ENCODE data around the gene KRT12. TPM values are rescaled to one million over a fixed set of nuclear protein-coding genes. Genes with fewer than 3 reads are reported as not detected.

The KRT12 gene
- total RNA-seq, 2 experiments from 2014 or later, result not detected

DNA sequence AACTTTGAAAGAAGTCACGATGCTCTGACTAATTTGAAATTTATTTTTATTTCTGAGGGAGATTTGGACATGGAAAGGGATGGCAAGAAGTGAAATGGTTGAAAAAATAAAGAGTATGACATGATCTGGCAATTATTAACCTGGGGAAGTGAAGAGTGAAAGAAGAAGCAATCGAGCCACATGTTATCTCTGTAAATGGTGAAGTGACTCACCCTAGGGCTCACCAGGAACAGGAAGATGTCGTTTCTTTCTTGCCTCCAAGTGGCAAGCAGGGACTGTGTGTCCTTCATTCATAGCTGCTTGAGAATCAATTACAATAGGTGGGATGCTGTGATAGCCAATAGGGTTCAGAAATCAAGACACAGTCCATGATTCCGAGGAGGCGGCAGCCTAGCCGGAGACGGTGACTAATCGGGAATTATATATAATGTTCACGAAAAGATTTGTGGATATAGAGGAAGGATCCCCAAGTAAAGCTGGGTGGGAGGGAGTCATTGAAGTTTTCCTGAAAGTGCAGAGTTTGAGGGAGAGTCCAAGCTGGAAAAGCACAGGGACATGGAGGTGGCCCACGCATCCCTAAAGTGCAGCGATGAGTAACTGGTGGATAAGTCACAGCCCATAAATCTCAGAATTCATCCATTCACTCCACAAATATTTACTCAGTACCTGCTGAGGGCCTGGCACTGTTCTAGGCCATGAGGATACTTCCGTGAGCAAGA, 36.3 kb upstream of the KRT12 start:
- Mint-ChIP-seq H3K27ac (no peak overlapping the region), H3K4me1 (peaks cover 17% of the 10 kb centered on the region), H3K36me3 (ENCODE audit: low read depth) (no peaks in the 10 kb centered on the region), H3K27me3 (peaks cover 34% of the 10 kb centered on the region), H3K4me3 (no peak overlapping the region), H3K9me3 (ENCODE audit: low read depth) (no peaks in the 10 kb centered on the region)
- CTCF ChIA-PET, result interaction anchor here (0.7 kb wide), 1 partner anchor 646 kb away, joined by 3 read pairs; no protein-coding TSS in a partner anchor
- DNase-seq (no peak), ATAC-seq (peak; percentile 61)
- POLR2A ChIA-PET, result no interaction called here
- intact Hi-C loops (cut with DNase I, micrococcal nuclease), result loop anchor here in 1 of 2 experiments (10.0 kb wide), 1 partner anchor 98 kb away; no protein-coding TSS in a partner anchor

DNA sequence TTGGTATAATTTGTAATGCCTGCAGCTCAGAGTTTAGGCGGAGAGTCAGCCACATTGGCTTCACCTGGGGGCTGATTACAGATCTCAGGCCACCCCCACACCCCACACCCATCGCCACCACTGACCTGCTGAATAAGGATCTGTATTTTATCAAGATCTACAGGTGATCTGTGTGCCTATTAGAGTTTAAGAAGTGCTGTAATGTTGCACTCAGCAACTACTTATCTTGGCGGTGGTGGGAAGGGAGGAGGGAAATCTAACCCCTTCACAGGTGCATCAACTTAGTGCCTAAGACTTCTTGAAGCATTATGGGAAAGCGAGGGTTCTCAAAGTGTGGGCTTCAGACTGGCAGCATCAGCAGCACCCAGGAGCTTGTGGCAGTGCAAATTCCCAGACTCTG, 35.5 kb upstream of the KRT12 start:
- H3K27ac Mint-ChIP-seq, result no peak overlapping the region
- DNase-seq, result no peak
- H3K9me3 Mint-ChIP-seq (ENCODE audit: low read depth), result no peaks in the 10 kb centered on the region
- ATAC-seq, result no peak
- ChIA-PET CTCF (interaction anchor here (0.7 to 0.8 kb wide), 2 partner anchors 13 to 527 kb away, joined by 3 read pairs; no protein-coding TSS in a partner anchor), POLR2A (no interaction called here)
- peaks cover 32% of the 10 kb centered on the region for H3K27me3 Mint-ChIP-seq
- H3K36me3 Mint-ChIP-seq (ENCODE audit: low read depth), result no peaks in the 10 kb centered on the region
- peaks cover 17% of the 10 kb centered on the region for H3K4me1 Mint-ChIP-seq
- no peak overlapping the region for H3K4me3 Mint-ChIP-seq
- intact Hi-C loops (cut with DNase I, micrococcal nuclease), result loop anchor here in 1 of 2 experiments (10.0 kb wide), 1 partner anchor 98 kb away; no protein-coding TSS in a partner anchor

DNA sequence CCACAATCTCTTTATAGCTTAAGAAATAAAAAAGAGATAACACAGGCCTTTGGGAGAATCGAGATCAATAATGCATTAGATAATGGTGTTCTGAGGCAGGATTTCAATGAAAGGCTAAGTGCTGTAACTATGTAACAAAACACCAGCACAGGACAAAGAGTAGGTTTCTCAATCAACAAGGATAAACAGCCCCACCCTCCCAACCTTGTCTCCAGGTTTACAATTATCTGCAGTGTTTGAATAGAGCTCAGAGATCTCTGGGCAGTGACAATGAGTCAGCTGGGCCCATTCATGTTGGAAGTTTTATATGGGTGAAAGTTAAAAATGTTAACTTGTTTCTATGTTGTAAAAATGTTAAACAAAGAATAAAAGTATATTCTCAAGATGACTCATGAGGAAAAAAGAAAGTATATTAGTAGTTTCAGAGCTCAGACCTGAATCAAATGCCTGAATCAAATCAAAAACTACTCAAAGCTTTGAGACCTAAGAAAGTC, 35.0 kb upstream of the KRT12 start:
- Mint-ChIP-seq H3K27ac (no peak overlapping the region), H3K4me3 (no peak overlapping the region), H3K9me3 (ENCODE audit: low read depth) (no peaks in the 10 kb centered on the region), H3K36me3 (ENCODE audit: low read depth) (no peaks in the 10 kb centered on the region), H3K27me3 (peaks cover 30% of the 10 kb centered on the region), H3K4me1 (peaks cover 17% of the 10 kb centered on the region)
- DNase-seq (peak; percentile 11), ATAC-seq (peak; percentile 53)
- intact Hi-C loops (cut with DNase I, micrococcal nuclease), result loop anchor here in 1 of 2 experiments (10.0 kb wide), 1 partner anchor 97 kb away; no protein-coding TSS in a partner anchor
- POLR2A ChIA-PET, result no interaction called here
- CTCF ChIA-PET, result interaction anchor here (0.7 to 1.5 kb wide), 4 partner anchors 13 to 761 kb away, joined by 3 to 5 read pairs (median 3); no protein-coding TSS in a partner anchor

DNA sequence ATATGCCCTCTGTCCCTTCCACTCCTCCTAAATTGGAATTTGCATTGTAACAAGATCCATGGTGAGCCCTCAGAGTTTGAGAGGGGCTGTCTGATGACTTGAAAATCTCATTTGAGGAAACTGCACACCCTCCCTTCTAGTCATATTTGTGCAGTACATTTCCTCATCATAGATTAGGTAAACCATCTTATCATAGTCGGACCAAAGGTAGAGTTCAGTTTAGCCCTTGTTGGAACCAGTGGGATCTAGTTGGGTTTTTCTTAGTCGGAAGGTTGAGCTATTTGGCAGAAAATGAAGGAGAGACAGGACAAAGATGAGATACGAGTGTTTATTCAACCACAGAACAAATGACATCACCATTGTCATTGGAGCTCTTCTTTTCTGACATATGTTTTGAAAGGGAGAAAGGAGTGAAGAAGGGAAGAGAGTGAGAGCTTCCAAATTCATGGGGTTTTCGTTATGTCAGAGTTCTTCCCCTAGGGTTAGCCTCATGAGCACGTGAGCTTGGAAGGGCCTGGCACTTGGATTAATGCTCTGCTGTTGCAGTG, 33.9 kb upstream of the KRT12 start:
- no peak overlapping the region for H3K4me3 Mint-ChIP-seq
- intact Hi-C loops (cut with DNase I, micrococcal nuclease), result loop anchor here in 1 of 2 experiments (10.0 kb wide), 1 partner anchor 96 kb away; no protein-coding TSS in a partner anchor

DNA sequence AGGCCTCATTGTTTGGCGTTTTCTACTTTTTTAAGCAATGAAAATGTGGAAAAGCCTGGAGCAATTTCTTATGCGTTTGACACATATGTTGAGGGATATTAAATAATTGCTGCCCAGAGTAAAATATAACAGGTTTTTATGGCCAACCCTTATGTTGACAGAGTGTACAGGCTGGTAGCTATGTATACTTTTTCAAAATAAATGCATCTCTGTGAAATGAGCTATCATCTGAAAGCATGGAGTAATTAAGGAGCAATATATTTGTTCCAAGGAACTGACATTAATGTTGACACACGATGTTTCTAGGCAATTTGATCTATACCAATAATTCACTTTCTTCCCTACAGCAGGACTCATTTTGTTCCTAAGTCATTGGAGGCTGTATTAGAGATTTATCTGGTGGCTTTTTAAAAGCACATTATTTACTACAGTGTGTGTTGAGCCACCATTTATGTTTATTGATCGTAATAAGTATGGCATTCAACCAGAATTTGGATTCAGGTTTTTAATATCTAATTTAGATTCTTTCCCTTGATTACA, 30.0 kb upstream of the KRT12 start:
- CTCF ChIA-PET, result interaction anchor here (0.6 kb wide), 1 partner anchor 1116 kb away, joined by 3 read pairs; no protein-coding TSS in a partner anchor
- Mint-ChIP-seq H3K9me3 (ENCODE audit: low read depth) (no peaks in the 10 kb centered on the region), H3K27me3 (peaks cover 34% of the 10 kb centered on the region), H3K4me1 (peaks cover 3% of the 10 kb centered on the region), H3K27ac (no peak overlapping the region), H3K36me3 (ENCODE audit: low read depth) (no peaks in the 10 kb centered on the region), H3K4me3 (no peak overlapping the region)
- no peak for DNase-seq
- POLR2A ChIA-PET, result no interaction called here
- no peak for ATAC-seq
- intact Hi-C loops (cut with DNase I, micrococcal nuclease), result no loop called here

More for the DNA sequence above, 33.9 kb upstream of the KRT12 start:
- H3K9me3 Mint-ChIP-seq (ENCODE audit: low read depth), result no peaks in the 10 kb centered on the region
- peaks cover 17% of the 10 kb centered on the region for H3K4me1 Mint-ChIP-seq
- POLR2A ChIA-PET, result no interaction called here
- ATAC-seq, result no peak
- CTCF ChIA-PET, result interaction anchor here (0.9 to 1.5 kb wide), 4 partner anchors 9 to 95 kb away, joined by 3 to 6 read pairs (median 4); no protein-coding TSS in a partner anchor
- H3K36me3 Mint-ChIP-seq (ENCODE audit: low read depth), result no peaks in the 10 kb centered on the region
- peaks cover 28% of the 10 kb centered on the region for H3K27me3 Mint-ChIP-seq
- DNase-seq, result no peak
- H3K27ac Mint-ChIP-seq, result no peak overlapping the region

DNA sequence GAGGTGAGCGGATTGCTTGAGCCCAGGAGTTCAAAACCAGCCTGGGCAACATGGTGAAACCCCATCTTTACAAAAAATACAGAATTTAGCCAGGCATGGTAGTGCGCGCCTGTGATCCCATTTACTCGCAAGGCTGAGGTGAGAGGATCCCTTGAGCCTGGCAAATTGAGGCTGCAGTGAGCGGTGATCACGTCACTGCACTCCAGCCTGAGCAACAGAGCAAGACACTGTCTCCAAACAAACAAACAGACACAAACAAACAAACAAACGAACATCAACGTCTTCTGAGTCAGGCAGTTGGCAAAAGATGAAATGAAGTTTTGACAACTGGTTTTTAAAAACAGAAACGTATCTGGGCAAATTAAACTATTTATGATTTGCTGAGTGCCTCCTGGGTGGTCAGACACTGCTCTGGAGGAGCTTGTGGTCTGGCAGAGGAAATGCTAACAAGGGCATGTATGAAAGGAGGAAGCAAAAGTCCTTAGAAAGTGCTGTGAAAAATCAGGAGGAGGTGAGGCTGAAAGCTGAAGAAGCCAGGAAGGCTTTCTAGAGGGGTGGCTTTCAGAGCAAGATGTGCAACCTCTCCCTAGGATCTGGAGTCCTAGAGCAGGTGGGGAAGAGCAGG, 28.2 kb upstream of the KRT12 start:
- ChIA-PET CTCF (no interaction called here), POLR2A (no interaction called here)

DNA sequence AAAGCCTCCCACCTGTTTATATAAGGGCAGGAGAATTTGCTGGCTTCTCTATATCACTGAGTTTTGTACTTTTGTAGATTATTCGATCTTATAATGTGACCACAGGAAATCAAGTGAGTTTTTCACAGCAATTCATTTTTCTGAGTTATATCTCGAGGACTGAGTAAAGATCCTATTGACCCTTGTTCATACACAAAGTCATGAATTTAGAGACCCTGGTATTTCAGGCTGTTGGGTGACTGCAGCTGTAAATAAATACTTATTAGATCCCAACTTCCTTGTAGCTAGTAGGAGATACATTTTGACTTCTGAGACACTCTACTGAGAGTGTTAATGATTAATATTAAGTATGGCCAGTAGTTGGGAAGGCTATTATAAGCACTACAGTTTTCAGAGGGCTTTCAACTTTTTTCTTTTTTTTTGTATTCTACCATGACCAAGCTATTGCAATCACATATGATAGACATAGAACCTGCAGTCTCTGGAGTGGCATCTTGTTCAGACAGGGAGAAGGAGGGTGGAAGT, 21.2 kb upstream of the KRT12 start:
- H3K4me1 Mint-ChIP-seq, result no peaks in the 10 kb centered on the region
- no peaks in the 10 kb centered on the region for H3K9me3 Mint-ChIP-seq (ENCODE audit: low read depth)
- no peak for ATAC-seq
- H3K4me3 Mint-ChIP-seq, result no peak overlapping the region
- no peak for DNase-seq
- intact Hi-C loops (cut with DNase I, micrococcal nuclease), result no loop called here
- POLR2A ChIA-PET, result no interaction called here
- CTCF ChIA-PET, result no interaction called here
- no peak overlapping the region for H3K27ac Mint-ChIP-seq
- peaks cover 27% of the 10 kb centered on the region for H3K27me3 Mint-ChIP-seq
- no peaks in the 10 kb centered on the region for H3K36me3 Mint-ChIP-seq (ENCODE audit: low read depth)

More for the DNA sequence above, 28.2 kb upstream of the KRT12 start:
- intact Hi-C loops (cut with DNase I, micrococcal nuclease), result no loop called here
- ATAC-seq (no peak), DNase-seq (no peak)
- H3K4me1 Mint-ChIP-seq, result no peaks in the 10 kb centered on the region
- H3K36me3 Mint-ChIP-seq (ENCODE audit: low read depth), result no peaks in the 10 kb centered on the region
- H3K27me3 Mint-ChIP-seq, result peaks cover 32% of the 10 kb centered on the region
- no peak overlapping the region for H3K4me3 Mint-ChIP-seq
- no peak overlapping the region for H3K27ac Mint-ChIP-seq
- no peaks in the 10 kb centered on the region for H3K9me3 Mint-ChIP-seq (ENCODE audit: low read depth)

DNA sequence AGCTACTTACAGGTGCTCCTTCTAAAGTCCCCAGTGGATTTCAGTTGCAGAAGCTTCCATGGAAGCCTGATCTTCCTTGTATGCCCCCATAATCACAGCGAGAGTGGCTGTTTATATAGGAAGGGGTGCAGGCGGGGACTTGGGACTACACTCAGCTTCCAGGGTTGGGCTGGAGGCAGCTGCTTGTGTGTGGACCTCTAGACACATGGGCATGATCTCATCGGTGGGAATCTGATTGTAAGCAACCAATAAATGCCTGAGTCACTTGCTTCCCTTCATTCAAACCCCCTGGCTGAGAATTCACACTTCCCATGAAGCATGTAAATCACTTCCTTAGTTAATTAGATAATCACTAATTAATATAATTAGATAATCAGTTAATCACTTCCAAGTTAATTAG, 19.1 kb upstream of the KRT12 start:
- CTCF ChIA-PET, result interaction anchor here (0.8 kb wide), 1 partner anchor 15 kb away, joined by 3 read pairs; no protein-coding TSS in a partner anchor
- Mint-ChIP-seq H3K36me3 (ENCODE audit: low read depth) (no peaks in the 10 kb centered on the region), H3K9me3 (ENCODE audit: low read depth) (no peaks in the 10 kb centered on the region), H3K4me1 (no peaks in the 10 kb centered on the region), H3K27me3 (peaks cover 22% of the 10 kb centered on the region), H3K27ac (no peak overlapping the region), H3K4me3 (no peak overlapping the region)
- DNase-seq (no peak), ATAC-seq (no peak)
- intact Hi-C loops (cut with DNase I, micrococcal nuclease), result no loop called here
- POLR2A ChIA-PET, result no interaction called here

DNA sequence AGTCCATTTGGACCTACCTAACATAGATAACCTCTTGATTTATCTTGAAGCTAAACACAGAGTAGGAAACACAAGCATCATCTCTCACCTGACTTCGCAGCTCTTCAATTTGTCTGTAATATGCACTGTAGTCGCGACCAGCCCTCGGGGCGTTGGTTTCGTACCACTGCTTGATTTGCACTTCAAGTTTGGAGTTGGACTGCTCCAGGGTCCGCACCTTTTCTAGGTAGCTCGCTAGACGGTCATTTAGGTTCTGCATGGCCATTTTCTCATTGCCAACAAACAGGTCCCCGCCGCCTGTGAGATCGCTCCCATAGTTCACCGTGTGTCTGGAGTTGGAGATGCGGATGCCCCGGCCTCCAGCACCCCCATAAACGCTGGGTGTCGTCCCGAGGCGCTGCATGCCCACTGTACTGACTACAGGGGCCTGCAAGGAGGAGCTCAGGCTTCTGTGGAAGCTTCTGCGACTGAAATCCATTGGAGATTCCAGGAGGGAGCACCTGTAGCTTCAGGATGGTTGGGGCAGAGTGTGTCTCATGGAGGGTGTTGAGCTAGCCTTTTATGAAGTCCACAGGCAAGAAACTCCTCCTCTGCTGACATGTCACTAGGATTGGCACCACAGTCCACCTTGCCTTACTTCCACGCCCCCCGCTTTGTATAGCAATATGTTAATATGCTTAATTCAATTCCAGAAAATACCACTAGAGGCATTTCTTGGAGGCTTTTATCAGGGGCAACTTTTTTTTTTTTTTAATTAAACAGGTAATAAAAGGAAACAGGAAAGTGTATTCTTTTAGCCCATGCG, 17.9 kb upstream of the KRT12 start, which contains the start of gene KRT20:
Gene KRT20 (minus strand): TSS at position 535 of the 805 bp plus-strand sequence. CDS start 57 bp downstream, at position 478.
- Mint-ChIP-seq H3K4me3 (no peak within 1 kb of the TSS), H3K9me3 (ENCODE audit: low read depth) (no peaks in the 10 kb centered on the region), H3K27me3 (peaks cover 19% of the 10 kb centered on the region), H3K27ac (no peak within 1 kb of the TSS), H3K4me1 (no peaks in the 10 kb centered on the region), H3K36me3 (ENCODE audit: low read depth) (no peaks in the 10 kb centered on the region)
- POLR2A ChIA-PET, result no interaction called here
- CTCF ChIA-PET, result interaction anchor here (0.6 to 1.2 kb wide), 6 partner anchors 9 to 665 kb away, joined by 3 to 4 read pairs (median 3); partner anchors contain the start of gene KRTAP1-4
- ATAC-seq (no peak), DNase-seq (no peak)
- intact Hi-C loops (cut with DNase I, micrococcal nuclease), result no loop called here

DNA sequence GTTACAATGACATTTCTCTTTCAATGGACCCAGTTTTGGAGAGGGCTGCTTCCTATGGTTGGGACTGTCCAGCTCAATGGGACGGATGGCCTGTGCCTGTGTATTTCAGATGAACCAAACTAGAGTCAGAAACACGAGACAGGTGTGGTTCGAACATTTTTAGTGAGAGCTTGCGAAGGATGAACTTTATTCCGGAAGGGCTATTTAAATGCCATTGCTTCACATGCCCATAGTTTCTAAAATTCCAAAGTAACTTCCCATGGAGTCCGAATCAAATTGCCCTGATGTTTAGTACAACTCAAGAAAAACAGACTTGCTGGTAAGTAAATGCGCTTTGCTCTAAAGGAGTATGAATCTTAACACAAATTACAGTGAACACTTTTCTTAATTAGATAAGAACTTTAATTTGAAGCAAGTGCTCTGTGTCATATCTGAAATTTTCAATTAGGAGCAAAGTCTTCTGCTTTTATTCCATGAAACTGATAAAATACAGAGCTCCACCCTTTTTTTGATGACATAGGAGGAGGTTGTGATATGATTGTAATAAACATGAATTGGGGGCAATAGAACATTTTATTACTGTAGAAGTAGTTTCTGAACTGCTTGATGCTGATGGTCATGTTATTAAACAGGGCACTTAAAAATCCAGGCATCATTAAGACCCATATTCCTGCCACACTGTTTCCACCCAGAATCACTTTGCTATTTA, 16.8 kb upstream of the KRT12 start:
- no peak overlapping the region for H3K27ac Mint-ChIP-seq
- intact Hi-C loops (cut with DNase I, micrococcal nuclease), result no loop called here
- peaks cover 11% of the 10 kb centered on the region for H3K27me3 Mint-ChIP-seq
- H3K4me3 Mint-ChIP-seq, result no peak overlapping the region
- ChIA-PET POLR2A (no interaction called here), CTCF (interaction anchor here (0.9 to 1.2 kb wide), 3 partner anchors 26 to 146 kb away, joined by 3 to 4 read pairs (median 3); partner anchors contain the start of gene KRTAP1-4)
- DNase-seq (no peak), ATAC-seq (no peak)
- H3K36me3 Mint-ChIP-seq (ENCODE audit: low read depth), result no peaks in the 10 kb centered on the region
- no peaks in the 10 kb centered on the region for H3K4me1 Mint-ChIP-seq
- no peaks in the 10 kb centered on the region for H3K9me3 Mint-ChIP-seq (ENCODE audit: low read depth)

All from activated CD4-positive, alpha-beta T cell treated with anti-CD3 and anti-CD28 coated beads for 36 hours (primary cell).